A375 (cell line): ENCODE results near the gene RB1. TPM values are rescaled to one million over a fixed set of nuclear protein-coding genes. Genes with fewer than 3 reads are reported as not detected.

Source experiments
- small RNA-seq: library from RNA; depleted of rRNA; stranded (forward); fragments of <200 nt; gene quantifications from one replicate; pipeline ENCODE3, GENCODE V24; 2014
- total RNA-seq: library from RNA; depleted of rRNA; stranded (reverse); fragments of >200 nt; shearing (Covaris generic); gene quantifications from 2 replicates; pipeline ENCODE4 v1.2.3, GENCODE V29; 2014; rRNA removed

Gene RB1
- total RNA-seq, result 17.5 and 20.4 TPM in 2 replicates

DNA sequence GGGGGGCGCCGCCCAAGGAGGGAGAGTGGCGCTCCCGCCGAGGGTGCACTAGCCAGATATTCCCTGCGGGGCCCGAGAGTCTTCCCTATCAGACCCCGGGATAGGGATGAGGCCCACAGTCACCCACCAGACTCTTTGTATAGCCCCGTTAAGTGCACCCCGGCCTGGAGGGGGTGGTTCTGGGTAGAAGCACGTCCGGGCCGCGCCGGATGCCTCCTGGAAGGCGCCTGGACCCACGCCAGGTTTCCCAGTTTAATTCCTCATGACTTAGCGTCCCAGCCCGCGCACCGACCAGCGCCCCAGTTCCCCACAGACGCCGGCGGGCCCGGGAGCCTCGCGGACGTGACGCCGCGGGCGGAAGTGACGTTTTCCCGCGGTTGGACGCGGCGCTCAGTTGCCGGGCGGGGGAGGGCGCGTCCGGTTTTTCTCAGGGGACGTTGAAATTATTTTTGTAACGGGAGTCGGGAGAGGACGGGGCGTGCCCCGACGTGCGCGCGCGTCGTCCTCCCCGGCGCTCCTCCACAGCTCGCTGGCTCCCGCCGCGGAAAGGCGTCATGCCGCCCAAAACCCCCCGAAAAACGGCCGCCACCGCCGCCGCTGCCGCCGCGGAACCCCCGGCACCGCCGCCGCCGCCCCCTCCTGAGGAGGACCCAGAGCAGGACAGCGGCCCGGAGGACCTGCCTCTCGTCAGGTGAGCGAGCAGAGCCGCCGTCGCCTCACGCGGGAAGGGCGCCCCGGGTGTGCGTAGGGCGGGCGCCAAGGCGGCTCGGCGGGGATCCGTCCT is at the start of gene RB1:
Gene RB1, plus strand, starts transcription at position 393 of the 784 bp plus-strand sequence. Its CDS starts 162 bp downstream, at position 555.

GRCh38 chr13:48412881-48413351 is 109.4 kb downstream of the RB1 start, which contains the start of gene LPAR6:
TSS of gene LPAR6 (minus strand) at chr13:48413113. CDS start at chr13:48412423, 690 bp downstream.

Small RNA genes lying within 50 kb of the gene (small RNA-seq; reads per million reads assigned to genes)
- gene RF00017, result not detected

Other genes with a start within 250 kb of the RB1 start
- 26.3 and 36.7 TPM in 2 replicates for gene MED4, start 208.6 kb upstream of the RB1 start, total RNA-seq
- gene ITM2B, start 70.5 kb upstream of the RB1 start, total RNA-seq, result 60.3 and 78.7 TPM in 2 replicates
- gene LPAR6, start 109.4 kb downstream of the RB1 start, total RNA-seq, result 3.3 and 5.5 TPM in 2 replicates
- gene RCBTB2, start 229.3 kb downstream of the RB1 start, total RNA-seq, result 1.2 and 1.4 TPM in 2 replicates